ENCODE results near the gene OR13C5.
"Not testable (repeated sequence)": the region's sequence is repeated elsewhere in the genome, so short reads cannot be mapped to it uniquely, and the experiment has no call there.

The OR13C5 gene, protein sequence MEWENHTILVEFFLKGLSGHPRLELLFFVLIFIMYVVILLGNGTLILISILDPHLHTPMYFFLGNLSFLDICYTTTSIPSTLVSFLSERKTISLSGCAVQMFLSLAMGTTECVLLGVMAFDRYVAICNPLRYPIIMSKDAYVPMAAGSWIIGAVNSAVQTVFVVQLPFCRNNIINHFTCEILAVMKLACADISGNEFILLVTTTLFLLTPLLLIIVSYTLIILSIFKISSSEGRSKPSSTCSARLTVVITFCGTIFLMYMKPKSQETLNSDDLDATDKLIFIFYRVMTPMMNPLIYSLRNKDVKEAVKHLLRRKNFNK

DNA sequence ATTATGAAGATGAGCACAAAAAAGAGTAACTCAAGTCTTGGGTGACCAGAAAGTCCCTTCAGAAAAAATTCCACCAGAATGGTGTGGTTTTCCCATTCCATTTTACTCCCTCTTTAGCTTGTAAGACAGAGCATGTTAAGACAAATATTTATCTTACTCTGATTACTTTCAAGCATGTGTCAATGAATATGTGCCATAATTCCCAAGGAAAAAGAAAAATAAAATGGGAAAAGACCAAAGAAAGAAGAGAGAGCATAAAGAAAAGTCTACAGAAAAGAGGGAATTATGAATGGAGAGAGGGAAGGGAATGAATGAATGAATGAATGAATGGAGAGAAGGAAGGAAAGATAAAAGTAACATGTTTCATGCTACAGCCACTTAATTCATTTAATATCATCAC, at the start of gene OR13C5:
TSS of gene OR13C5 (minus strand) at position 101 of the 400 bp plus-strand sequence. CDS start at position 101, 0 bp downstream.
- not testable (repeated sequence) for DNase-seq

DNA sequence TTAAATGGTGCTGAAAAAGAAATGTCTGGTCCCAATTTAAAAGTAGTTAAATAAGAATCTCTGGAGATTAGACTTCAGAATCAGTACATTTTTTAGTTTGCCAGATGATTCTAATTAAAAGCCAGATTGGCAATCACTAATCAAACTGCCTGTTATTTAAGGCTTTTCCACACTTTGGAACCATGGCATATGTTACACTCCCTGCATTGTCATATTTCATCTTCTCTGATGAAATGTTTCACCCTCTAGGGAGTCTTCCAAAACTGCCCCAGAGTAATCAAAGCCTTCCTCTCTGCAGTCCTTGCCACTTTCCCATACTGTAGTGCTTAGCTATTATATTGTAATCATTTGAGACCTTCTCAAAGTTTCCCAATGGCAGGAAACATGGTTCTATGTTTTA, 36.2 kb upstream of the OR13C5 start:
- no peak for DNase-seq

DNA sequence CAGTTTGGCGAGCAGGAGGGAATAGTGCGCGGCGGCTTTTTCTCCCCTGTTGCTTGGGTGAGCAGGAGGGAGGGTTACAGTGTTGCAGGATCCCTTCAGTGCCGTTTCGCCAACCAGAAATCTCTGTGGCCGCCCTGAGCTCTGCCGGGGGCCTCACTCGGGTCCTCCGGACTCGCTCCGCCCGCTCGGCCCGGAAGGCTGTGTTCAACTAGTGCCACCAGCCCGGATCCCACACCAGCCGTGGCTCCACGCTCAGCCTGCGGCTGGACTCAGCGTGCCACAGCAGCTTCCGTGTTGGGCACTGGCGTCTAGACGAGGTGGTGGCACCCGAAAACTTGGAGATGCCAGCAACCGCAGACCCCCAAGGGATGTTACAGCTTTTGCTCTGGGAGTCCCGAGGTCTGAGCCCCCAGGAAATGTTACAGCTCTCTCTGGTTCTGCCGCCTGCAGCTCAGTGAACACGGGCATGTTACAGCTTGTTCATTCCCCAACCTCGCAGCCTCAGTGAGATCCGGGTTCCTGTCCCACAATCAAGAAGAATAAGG, 34.8 kb upstream of the OR13C5 start:
- DNase-seq: no peak

DNA sequence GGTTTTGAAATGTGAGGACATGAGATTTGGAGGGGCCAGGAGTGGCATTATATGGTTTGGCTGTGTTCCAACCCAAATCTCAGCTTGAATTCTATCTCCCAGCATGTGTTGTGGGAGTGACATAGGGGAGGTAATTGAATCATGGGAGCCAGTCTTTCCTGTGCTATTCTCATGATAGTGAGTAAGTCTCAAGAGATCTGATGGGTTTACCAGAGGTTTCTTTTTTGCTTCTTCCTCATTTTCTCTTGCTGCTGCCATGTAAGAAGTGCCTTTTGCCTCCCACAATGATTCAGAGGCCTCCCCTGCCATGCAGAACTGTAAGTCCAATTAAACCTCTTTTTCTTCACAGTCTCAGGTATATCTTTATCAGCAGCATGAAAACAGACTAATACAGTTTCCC, 26.8 kb upstream of the OR13C5 start:
- DNase-seq: not testable (repeated sequence)

DNA sequence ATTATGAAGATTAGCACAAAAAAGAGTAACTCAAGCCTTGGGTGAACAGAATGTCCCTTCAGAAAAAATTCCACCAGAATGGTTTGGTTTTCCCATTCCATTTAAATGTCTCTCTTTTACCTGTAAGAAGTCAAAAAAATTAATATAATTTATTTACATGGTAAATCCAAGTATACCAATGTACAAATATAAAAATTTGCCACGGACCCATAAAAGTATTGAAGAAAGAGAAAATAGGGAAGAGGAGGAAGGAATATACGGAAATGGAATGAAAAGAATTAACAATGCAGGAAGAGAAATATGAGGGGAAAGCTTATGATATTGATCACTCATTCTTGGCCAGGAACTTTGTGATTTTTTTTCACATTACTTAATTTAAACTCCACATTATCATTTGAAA, 18.9 kb upstream of the OR13C5 start, which contains the start of gene OR13C9:
TSS of gene OR13C9 (minus strand) at position 101 of the 400 bp plus-strand sequence. CDS start at position 101, 0 bp downstream.
- DNase-seq: no peak

DNA sequence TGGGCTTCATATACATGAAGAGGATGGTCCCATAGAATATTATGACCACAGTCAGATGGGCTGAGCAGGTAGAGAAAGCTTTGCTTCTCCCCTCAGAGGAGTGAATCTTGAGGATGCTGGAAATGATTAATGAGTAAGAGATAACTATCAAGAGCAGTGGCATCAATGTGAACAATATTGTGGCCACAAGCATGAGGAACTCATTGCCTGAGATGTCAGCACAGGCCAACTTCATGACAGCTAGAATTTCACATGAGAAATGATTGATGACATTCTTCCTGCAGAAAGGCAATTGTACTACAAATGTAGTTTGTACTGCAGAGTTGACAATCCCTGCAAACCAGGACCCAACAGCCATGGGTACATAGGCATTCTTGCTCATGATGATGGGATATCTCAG, 18.2 kb upstream of the OR13C5 start:
- DNase-seq: no peak

DNA sequence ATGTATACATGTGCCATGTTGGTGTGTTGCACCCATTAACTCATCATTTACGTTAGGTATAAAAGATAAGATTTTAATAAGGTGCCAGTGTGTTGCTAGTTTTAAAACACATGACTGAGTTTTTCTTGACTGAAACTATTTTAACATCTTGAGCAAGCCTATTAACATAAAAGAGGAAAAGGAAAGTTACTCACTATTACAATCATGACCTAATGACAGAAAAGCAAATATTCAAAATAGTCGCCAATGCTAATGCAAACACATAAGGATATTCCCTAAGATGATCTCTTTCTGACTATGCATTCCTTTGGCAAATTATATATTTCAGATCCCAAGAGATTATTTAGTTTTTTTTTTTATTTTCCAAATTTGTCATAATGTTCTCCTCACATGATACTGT, 12.0 kb upstream of the OR13C5 start:
- DNase-seq: no peak

DNA sequence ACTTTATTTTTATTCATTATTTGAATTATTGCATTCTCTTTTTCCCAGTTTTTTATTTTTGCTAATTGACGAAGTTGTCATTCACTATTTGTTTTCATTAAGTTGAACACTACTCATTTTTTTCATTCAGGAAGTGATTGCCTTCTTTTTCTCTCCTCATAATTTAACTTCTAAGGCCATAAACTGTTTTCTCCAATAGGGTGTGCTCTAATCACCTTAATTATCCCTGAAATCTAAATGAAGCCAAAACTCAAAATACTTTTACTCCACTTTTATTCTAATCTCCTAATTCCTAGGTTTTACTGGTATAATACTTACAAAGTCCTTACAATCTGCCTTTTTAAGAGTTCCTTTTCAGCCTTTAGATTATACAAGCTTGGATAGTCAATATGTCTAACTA, 9.1 kb upstream of the OR13C5 start:
- no peak for DNase-seq

DNA sequence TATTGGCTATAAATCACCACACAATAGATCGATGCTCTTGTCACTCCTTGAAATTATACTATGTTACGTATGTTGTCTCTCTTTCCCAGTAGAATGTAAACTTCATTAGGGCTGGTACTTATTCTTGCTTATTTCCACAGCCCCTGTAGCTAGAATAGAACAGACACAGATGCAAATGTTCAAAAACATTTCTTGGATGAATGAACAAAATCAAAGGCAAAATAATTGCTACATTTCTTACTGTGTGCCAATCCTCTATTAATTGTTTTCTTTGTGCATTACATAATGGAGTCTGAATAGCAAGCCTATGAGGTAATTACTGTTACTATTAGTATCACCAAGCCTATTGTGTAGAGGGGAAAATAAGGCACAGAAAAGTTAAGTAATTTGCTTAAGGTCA, 6.9 kb upstream of the OR13C5 start:
- DNase-seq: no peak

DNA sequence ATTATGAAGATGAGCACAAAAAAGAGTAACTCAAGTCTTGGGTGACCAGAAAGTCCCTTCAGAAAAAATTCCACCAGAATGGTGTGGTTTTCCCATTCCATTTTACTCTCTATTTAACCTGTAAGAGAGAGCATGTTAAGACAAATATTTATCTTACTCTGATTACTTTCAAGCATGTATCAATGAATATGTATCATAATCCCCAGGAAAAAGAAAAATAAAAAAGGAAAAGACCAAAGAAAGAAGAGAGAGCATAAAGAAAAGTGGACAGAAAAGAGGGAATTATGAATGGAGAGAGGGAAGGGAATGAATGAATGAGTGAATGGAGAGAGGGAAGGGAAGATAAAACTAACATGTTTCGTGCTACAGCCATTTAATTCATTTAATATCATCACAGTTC, 6.3 kb upstream of the OR13C5 start, which contains the start of gene OR13C2:
TSS of gene OR13C2 (minus strand) at position 101 of the 400 bp plus-strand sequence. CDS start at position 101, 0 bp downstream.
- DNase-seq: not testable (repeated sequence)

DNA sequence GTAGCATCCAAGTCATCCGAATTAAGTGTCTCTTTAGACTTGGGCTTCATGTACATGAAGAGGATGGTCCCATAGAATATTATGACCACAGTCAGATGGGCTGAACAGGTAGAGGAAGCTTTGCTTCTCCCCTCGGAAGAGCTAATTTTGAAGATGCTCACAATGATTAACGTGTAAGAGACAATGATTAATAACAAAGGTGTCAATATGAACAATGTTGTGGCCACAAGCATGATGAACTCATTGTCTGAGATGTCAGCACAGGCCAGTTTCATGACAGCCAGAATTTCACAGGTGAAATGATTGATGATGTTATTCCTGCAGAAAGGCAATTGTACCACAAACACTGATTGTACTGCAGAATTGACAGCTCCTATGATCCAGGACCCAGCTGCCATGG, 5.6 kb upstream of the OR13C5 start:
- DNase-seq: no peak

DNA sequence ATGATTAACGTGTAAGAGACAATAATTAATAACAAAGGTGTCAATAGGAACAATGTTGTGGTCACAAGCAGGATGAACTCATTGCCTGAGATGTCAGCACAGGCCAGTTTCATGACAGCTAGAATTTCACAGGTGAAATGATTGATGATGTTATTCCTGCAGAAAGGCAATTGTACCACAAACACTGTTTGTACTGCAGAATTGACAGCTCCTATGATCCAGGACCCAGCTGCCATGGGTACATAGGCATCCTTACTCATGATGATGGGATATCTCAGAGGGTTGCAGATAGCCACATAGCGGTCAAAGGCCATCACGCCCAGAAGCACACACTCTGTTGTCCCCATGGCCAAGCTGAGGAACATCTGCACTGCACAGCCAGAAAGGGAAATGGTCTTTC, 464 bp downstream of the OR13C5 start:
- DNase-seq: not testable (repeated sequence)

DNA sequence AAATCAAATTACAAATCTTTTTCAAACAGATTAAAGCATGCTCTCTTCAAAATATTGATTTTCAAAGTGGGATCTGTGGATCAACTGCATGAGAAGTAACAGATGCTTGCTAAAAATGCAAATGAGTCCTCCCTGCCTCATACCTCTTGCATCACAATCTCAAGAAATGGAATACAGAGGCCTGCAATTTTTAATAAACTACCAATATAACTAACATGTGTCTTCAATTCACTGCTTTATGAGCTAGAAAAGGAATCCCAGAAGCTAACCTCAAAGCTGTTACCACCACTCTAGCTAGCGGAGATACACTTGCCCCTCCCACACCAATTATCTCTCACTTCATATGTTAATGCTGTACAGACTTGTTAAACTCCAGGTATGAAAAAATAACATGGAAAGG, 9.6 kb downstream of the OR13C5 start:
- DNase-seq: no peak

DNA sequence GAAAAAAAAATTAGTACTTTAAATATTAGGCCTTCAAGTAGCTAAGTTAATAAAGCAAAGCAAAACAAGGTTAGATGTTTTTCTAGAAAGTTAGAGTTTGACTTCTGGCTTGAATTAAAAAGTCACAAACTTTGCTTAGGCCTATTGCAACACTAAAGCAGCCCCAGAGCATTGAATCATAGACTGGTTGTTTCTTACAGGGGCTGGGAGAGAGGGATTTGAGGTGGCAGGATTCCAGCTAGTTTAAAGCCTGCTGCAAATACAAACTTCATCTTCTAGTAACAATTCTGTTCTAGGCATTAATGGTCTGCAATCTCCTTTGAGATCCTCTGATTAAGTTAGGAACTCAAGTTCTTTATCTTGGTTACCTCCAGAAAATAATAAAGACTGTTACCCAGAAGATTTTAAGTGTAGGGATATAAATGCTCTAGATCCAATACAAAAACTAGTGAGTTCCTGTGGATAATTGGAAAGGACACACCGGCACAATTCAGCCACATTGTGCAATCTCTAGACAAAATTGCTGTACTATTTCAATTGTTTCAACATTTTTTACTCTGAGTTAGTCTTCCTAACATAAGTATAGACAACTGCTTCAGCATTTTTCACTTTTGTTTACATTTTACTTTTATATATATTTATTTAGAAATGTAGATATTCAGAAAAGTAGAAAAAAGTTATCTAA, 12.6 kb downstream of the OR13C5 start:
- DNase-seq: no peak

DNA sequence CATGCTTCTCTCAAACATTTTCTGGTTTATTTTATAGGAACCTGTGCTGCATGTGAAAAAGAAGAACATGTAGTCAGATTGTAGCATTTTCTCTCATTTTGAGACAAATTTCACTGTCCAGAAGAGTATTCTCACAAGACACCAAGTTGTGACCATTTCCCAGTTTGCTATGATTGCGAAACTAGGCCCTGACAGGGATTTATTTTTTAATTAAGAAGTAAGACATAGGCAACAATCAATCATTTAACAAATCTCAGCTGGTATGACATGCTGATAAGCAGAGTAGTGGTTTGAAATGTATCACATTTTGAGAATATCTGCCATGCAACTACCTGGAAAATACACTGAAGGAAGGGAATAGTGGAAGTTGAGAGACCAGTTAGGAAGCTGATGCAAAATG, 18.7 kb downstream of the OR13C5 start:
- DNase-seq: no peak

DNA sequence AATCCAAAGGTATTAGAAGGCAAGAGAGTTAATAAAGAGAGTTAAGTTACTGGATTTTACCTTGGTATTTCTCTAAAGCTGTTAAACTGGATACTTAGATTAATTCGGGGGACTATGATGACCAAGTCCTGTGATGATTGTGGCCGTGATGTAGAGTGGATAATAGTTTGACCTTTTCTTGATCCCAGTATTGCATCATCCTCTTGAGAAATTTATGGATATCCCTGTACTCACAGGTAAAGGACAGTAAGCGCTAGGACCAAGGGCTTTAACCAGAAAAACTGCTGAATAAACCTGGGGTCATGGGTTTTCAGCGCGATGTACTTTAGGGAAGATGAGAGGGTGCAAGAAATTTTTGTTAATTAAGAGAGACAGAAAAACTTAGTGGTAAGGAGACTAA, 21.9 kb downstream of the OR13C5 start:
- no peak for DNase-seq

DNA sequence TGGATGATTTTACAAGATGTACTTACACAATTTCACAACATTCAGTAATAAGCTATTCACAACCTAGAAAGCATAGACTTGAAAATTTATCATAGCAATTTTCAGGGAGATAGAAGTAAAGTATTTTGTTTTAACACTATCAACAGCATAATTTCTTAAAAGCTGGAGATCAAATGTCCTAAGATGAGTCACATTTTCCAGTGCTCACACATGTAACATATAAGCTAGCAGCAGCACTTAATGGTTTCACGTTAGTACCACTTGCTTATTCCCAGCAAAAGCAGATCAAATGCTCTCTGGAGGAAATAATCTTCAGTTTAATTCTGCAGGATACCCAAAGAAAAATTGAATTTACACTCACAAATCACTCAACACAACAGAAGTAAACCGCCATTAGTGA, 23.8 kb downstream of the OR13C5 start:
- DNase-seq: no peak

DNA sequence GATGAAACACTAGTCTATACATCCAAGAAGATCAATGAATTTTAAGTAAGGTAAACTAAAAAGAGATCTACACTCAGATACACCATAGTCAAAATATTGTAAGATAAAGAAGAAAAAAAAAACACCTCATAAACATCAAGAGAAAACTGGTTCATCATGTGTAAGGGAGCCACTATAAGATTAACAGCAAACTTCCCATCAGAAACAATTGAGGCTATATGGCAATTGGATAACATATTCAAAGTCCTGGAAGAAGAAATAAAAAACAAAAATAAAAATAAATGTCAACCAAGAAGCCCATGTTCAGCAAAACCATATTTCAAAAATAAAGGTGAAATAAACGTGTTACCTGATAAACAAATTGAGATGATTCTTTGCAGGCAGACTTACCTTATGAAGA, 26.6 kb downstream of the OR13C5 start:
- no peak for DNase-seq

DNA sequence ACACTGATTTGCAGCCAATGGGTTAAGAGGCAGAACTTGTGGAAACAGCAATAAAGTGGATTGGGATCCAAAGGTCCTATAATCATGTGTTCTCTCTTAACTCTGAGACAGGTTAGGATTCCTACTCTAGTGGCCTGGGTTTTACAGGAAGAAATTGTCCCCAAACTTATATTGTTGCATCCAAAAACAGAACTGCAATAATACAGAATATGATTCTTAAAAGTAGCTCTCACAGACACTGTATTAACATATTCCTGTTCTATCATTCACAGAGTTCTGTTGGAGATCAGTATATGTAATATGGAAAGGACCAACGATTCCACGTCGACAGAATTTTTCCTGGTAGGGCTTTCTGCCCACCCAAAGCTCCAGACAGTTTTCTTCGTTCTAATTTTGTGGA, 30.3 kb downstream of the OR13C5 start, which contains the start of gene OR13C8:
TSS of gene OR13C8 (plus strand) at position 301 of the 400 bp plus-strand sequence. CDS start at position 301, 0 bp downstream.
- DNase-seq: no peak

DNA sequence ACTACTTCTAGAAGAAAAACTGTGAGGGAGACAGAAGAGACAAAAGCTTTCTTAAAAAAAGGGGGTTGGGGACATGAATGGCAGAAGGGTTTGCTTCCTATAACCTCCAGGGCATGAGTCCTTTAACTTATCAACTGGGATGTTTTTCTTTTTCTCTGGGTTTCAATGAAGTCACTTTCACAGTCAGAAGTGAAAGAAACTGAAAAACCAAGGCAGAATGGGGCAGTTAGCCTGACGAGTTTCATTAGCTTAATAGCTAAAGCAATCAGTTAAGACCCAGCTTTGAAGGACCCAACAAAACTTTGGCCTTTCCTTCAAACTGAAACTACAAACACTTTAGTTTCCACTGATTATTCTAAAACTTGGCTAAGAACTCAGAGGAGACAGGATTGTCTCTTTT, 34.9 kb downstream of the OR13C5 start:
- no peak for DNase-seq

DNA sequence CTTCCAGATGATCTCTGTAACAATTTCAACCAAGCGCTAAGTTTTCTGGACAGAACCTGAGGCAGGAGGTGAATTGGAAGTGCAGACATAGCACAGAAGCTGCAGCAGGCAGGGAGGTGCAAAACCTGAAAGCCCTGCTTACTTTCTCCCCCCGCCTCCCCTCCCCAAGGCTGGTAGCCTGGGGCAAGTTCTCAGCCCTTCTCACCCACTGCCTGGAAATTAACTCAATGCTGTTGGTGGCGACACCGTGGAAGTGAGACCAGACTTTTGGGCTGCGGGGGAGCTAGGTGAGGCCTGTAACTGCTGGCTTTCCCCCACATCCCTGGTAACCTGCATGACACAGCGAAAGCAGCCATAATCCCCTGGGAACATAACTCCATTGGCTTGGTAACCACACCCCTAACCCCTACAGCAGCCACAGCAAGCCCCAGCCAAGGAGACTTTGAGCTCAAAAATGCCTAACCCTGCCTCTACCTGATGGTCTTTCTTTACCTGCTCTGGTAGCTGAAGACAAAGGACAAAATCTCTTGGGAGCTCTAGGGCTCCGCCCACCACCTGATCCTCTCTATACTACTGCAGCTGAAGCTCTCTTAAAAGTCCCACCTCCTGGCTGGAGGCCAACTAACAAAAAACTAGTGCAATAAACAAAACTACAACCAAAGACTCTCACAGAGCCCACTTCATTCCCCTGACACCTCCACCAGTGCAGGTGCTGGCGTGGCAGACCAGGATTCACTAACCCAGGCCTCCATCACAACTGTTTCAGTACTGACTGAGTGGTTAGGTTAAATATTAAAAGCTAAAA, 42.2 kb downstream of the OR13C5 start:
- peak; percentile 61 for DNase-seq

DNA sequence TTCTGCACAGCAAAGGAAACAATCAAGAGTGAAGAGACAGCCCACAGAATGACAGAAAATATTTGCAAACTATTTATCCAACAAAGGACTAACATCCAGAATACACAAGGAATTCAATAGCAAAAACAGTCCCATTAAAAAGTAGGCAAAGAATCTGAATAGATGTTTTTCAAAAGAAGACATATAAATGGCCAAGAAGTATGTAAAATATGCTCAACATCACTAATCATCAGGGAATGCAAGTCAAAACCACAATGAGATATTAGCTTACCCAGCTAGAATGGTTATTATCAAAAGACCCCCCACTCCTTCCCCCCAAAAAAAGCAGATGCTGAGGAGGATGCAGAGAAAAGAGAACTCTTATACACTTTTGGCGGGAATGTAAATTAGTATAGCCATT, 43.7 kb downstream of the OR13C5 start:
- no peak for DNase-seq

DNA sequence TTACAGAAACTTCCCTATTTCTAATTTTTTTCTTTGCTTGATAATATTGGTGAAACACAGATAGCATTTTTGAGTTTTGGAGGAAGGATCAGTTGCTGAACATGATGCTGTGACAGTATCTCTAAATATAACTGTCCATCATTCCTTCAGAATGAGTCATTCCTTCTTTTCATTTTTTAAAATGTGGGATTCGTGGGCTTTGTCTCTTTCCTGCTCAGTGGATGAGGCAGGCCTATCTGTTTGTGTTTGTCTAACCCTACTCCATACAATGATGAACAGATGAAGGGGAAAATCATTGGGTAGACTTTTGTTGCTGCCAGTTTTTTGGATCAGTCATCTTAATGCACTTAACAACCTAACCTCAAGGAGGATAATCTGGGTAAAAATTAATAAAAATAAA, 46.0 kb downstream of the OR13C5 start:
- no peak for DNase-seq

Data from NCI-H1436 treated with DMSO at 0.1 percent for 48 hours (cell line).